ENCODE results near the gene GBX2.

The GBX2 gene

GRCh38 chr2:236117861-236118269, 50.3 kb downstream of the GBX2 start:
- no peak for DNase-seq (ENCODE audit: low read depth)

GRCh38 chr2:236117401-236117800, 50.8 kb downstream of the GBX2 start:
- DNase-seq (ENCODE audit: low read depth): no peak
